GM18526 (cell line): ENCODE results near the gene FGF1.

ENCODE experiments used
- POLR2A ChIP-seq: IDR thresholded peaks from 3 replicates; pipeline ENCODE4 v1.6.1; 2011; ENCODE audit not compliant: insufficient read length; ENCODE audit errors: extremely low read depth

Gene FGF1

DNA sequence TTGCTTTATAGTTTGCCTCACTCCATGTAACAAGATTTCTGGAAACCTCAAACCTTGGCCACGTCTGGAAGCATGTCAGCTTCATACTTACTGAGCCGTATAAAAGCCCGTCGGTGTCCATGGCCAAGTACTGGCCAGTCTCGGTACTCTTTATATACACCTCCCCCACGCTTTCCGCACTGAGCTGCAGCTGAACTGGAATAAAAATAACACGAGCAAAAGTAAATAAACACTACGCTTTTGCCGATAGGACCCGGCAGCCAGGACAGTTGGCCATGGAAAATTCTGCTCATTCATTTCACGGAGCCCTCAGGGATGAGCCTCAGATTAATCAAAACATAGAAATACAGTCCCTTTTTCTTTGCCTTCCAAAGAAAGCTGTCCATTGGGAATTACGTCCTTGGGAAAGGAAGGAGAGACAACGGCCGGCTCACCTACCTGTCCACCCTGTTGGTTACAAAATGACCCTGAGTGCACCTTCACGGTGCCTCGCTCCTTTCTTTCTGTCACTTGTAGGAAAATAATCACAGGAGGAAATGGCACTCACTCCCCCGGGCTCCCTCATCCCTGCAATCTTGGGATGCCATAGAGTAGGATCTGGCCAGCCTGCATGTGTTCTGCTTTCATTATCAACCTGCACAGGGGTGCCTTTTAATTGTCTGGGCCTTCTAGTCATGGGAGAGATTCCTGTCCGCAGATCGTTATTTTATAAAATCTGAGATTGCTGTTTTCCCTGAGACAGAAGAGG is 85.1 kb downstream of the FGF1 start:
- TF ChIP-seq POLR2A = no peak

- TF ChIP-seq POLR2A = no peak
Observed at GRCh38 chr5:142600092-142600491, 85.8 kb downstream of the FGF1 start.

DNA sequence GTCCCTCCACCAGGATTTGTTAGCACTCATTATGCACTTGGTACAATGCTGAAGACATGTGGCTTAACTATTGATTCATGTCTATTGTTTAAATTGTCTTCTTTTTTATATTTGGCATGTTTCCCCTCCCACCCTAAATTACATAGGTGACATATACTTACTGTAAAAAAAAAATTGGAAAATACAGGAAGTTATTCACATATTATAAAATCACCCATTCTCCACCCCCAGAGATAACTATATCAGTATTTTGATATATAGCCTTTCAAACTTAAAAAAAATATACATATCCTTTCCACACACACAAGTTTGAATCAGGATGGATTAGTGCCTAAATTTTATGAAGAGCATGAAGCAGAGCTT is 87.6 kb downstream of the FGF1 start:
- no peak for TF ChIP-seq POLR2A

- TF ChIP-seq POLR2A = no peak
Observed at GRCh38 chr5:142597546-142598337, 88.1 kb downstream of the FGF1 start.

GRCh38 chr5:142597025-142597424 is 88.9 kb downstream of the FGF1 start:
- no peak for TF ChIP-seq POLR2A

- no peak for TF ChIP-seq POLR2A
Observed at GRCh38 chr5:142592365-142592764, 93.5 kb downstream of the FGF1 start.

DNA sequence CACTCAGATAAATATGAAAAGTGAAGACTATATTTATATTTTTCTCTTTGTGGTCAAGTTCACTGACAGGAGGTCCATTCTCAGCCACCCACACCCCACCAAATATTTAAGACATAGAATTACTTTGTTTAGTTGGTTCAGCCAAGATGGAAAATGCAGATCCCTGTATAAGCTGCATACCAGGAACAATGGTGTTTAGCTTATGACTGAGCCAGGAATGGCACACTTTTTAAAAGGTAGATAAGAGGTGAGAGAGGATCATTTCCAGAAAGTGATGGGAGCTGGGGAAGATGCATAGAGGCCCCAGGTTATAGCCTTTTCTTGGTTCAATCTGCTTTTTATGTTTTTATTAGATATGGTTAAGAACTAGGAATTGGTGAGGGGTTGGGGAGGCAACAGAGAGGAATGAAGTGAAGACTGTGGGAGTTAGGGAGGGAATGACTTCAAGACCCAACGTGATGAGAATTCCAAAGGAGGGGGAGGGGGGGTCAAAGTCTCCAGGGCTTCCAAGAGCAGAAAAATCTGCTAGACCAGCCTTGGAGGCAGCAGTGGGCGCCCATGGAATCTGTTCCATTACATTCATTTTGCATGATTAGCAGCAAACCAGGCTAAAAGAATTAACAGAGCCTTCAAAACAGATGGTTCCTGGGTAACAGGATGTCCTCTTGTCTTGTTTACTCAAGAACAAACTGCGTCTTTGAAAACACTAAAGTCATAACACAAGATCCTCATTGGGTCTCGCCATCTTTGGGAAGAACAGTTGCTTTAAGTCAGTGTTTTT is 95.2 kb downstream of the FGF1 start:
- TF ChIP-seq POLR2A = no peak

DNA sequence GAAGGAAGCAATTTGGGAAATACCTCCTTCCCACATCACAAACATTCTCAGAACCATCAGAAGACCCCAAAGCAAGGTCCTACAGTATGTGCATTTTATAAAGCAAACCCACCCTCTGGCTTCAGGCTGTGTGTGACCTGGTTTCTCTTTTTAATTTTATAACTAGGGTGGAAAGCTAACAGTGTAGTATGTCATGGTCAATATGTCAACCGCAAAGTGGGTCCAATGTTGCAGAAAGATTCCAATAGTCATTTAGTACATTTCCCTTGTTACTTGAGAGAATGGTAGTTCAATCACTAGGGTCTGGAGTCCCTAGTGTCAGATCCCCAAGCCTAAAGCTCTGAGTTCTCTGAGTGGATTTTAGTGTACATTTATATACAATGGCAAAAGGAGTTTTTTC is 96.2 kb downstream of the FGF1 start:
- no peak for TF ChIP-seq POLR2A

- TF ChIP-seq POLR2A = no peak
Observed at GRCh38 chr5:142587354-142587965, 98.4 kb downstream of the FGF1 start.

DNA sequence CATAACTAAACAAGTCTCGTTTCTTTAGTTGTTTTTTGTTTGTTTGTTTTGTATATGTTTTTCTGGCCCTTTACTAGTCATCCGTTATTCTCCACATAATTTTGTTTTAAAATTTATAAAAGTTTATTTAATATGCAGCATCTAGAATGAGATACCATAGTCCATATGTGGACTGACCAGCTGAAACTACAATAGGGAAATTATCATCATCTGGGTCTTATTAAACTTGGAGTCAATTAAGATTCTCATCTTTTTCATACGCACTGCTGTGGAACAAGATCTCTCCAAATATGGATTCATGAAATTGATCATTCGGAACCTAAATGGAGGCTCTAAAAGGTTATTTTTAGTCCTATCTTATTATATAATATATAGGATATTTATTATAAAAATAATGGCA is 99.3 kb downstream of the FGF1 start:
- TF ChIP-seq POLR2A = no peak

GRCh38 chr5:142585451-142585850 is 100.4 kb downstream of the FGF1 start:
- TF ChIP-seq POLR2A = no peak

- TF ChIP-seq POLR2A = no peak
Observed at GRCh38 chr5:142584891-142585290, 101.0 kb downstream of the FGF1 start.

GRCh38 chr5:142578161-142578830 is 107.6 kb downstream of the FGF1 start:
- no peak for TF ChIP-seq POLR2A

DNA sequence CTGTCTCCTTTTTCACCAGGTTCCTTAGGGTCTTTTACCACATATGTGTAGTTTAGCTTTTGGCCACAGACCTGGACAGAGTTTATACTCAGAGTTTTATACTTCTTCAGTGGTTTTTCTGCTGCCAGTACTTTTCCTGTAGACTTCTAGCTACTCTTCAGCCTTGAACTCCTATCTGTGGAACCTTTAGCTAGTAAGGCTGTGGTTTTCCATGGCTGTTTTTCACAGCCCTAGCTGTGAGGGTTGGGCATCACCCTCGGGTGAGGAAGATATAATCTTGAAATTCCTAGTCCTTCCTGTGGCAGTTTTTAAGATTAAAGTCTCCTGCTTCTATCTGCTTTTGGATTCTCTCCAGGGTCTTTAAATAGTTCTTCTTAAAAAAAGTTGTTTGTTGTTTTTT is 109.1 kb downstream of the FGF1 start:
- no peak for TF ChIP-seq POLR2A

DNA sequence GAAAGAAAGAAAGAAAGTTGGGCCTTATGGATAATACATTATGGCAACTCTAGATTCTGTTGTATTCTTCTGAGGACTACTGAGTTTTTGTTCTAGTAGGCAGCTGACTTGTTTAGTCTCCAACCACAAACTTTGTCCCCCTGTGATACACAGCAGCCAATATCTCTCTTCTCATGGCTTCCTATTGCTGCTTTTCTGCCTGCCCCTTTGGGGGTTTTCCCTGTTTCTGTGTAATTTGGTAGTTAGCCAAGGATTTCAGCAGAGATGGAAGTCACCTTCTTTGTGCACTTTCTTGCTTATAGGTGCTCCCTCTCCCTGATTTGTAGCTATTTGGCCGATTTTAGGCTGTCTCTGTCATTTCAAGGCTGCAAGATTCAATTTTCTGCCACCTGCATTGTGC is 109.6 kb downstream of the FGF1 start:
- no peak for TF ChIP-seq POLR2A

DNA sequence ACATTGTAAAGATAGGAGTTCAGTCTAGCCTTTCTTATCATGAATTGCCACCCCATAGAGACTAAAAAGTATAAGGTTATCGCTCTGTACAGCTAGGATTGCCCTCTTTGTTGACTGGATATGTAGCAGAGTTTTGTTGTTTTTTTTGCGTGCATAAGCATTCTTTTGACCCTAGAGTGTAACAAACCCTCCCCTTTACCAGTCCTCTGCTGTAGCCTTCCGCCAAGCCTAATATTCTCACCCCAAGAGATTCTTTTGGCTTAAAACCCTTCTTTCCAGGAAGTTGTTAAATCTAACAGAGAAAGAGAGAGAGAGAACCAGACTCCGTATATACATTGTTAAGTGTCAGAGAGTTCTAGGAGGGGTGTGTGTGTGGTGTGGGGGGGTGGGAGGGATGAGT is 113.9 kb downstream of the FGF1 start:
- TF ChIP-seq POLR2A = no peak

DNA sequence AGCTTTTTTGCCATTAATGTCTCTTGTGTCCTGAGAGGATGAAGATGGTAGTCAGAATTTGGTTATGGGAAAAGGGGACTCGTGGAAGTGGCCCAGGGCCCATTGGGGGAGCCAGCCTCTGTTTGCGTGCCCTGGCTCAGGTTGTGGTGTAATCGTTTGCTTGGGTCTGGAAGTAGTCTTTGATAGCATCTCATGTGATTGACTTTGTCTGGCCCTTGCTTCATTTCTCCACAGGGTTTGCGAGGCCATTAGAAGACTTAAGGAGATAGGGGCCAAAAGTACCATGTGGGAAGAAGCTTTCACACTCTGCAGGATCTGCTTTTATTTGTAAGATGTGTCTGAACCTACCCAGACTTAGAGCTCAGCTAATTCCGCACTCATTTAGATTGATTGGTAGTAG is 114.5 kb downstream of the FGF1 start:
- TF ChIP-seq POLR2A = no peak
